Activated naive CD4-positive, alpha-beta T cell treated with anti-CD3 and anti-CD28 coated beads, Interleukin-2, amount 10 ng/mL, durations not matched to agents 7 days and 5 days (primary cell): ENCODE measurements around the gene GNG14.
A peak's percentile ranks its signal among the peaks of the same experiment; 100 is the strongest.
"Not testable (repeated sequence)": the region's sequence is repeated elsewhere in the genome, so short reads cannot be mapped to it uniquely, and the experiment has no call there.

Experiments used
- CTCF ChIA-PET: fragments of 350-600 bp; sonication (Branson Sonifier 250); formaldehyde crosslinking; loops from one replicate; lab custom pipeline; 2021; ENCODE audit warnings: antibody characterized with exemption; lab: Charles Lee
- DNase-seq: peaks from one replicate; pipeline ENCODE4 v3.0.0-alpha.2; 2020
- H3K27ac Mint-ChIP-seq: one replicate; pipeline ENCODE4 v1.8.0; 2021; ENCODE audit warnings: mild to moderate bottlenecking, moderate library complexity, mixed read lengths
- H3K27me3 Mint-ChIP-seq: one replicate; pipeline ENCODE4 v1.8.0; 2021; ENCODE audit warnings: mild to moderate bottlenecking, mixed read lengths
- H3K36me3 Mint-ChIP-seq: one replicate; pipeline ENCODE4 v1.8.0; 2021; ENCODE audit warnings: mixed read lengths
- H3K4me1 Mint-ChIP-seq: one replicate; pipeline ENCODE4 v1.8.0; 2021; ENCODE audit warnings: mixed read lengths
- H3K4me3 Mint-ChIP-seq: one replicate; pipeline ENCODE4 v1.8.0; 2021; ENCODE audit warnings: mild to moderate bottlenecking, moderate library complexity, mixed read lengths
- H3K9me3 Mint-ChIP-seq: one replicate; pipeline ENCODE4 v1.8.0; 2021; ENCODE audit warnings: mixed read lengths

Gene GNG14

DNA sequence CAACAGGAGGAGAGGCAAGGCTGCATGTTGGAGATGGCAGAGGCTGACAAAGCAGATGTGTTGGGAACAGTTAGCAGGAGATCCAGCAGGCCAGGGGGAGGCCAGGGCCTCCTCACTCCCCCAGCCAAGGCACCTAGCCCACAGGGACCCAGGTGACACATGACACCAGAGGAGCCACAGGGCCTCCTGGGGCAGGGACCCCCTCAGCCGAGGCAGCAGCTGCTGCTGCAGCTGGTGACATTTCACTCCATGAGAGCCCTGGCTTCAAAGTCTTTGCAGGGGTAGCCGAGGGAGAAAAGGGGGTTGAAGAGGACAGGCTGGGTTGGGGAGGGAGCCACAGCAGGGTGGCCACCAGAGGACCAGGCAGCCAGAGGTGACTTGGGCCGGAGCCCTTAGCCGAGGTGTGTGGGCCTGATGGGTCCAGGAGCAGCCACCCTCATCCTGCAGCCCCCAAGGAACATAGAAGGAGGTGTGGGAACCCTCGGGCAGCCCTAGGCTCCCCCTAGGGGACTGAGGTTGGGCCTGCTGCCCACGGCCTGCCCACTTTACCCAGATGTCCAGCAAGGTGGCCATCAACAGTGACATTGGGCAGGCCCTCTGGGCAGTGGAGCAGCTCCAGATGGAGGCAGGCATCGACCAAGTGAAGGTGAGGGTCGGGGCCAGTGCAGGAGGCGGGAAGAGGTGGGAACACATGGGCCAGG lies at the start of gene GNG14:
Gene GNG14, plus strand, starts transcription at position 503 of the 701 bp plus-strand sequence. Its CDS starts 51 bp downstream, at position 554.
- H3K27me3 Mint-ChIP-seq: no peaks in the 10 kb centered on the region
- no peak within 1 kb of the TSS for H3K27ac Mint-ChIP-seq
- H3K9me3 Mint-ChIP-seq: no peaks in the 10 kb centered on the region
- DNase-seq: no peak
- CTCF ChIA-PET: no interaction called here
- H3K36me3 Mint-ChIP-seq: no peaks in the 10 kb centered on the region
- H3K4me1 Mint-ChIP-seq: peaks cover 4% of the 10 kb centered on the region
- H3K4me3 Mint-ChIP-seq: no peak within 1 kb of the TSS

DNA sequence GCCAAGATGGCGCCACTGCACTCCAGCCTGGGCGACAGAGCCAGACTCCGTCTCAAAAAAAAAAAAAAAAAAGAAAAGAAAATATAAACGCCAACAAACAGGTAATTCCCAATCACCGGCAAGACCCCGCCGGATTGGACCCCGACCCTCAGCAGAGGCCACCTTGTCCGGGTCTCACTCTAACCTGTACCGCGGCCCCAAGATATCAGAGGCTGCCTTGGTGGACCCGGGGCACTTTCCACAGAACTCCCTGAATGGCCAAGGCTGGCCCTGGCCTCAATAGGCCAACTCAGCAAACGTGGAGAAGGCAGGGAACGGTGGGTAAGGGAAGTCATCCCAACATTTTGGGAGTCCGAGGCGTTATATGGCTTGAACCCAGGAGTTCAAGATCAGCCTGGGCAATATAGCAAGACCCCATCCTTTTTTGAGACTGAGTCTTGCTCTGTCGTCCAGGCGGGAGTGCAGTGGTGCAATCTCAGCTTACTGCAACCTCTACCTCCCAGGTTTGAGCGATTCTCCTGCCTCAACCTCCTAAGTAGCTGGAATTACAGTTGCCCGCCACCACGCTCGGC lies 49.1 kb upstream of the GNG14 start:
- peaks cover 28% of the 10 kb centered on the region for H3K4me1 Mint-ChIP-seq
- no peak overlapping the region for H3K4me3 Mint-ChIP-seq
- DNase-seq: no peak
- H3K9me3 Mint-ChIP-seq: no peaks in the 10 kb centered on the region
- CTCF ChIA-PET: interaction anchor here (0.8 kb wide), 1 partner anchor 25 kb away, joined by 3 read pairs; no protein-coding TSS in a partner anchor
- H3K27me3 Mint-ChIP-seq: peaks cover 4% of the 10 kb centered on the region
- H3K27ac Mint-ChIP-seq: no peak overlapping the region
- H3K36me3 Mint-ChIP-seq: peaks cover 21% of the 10 kb centered on the region

DNA sequence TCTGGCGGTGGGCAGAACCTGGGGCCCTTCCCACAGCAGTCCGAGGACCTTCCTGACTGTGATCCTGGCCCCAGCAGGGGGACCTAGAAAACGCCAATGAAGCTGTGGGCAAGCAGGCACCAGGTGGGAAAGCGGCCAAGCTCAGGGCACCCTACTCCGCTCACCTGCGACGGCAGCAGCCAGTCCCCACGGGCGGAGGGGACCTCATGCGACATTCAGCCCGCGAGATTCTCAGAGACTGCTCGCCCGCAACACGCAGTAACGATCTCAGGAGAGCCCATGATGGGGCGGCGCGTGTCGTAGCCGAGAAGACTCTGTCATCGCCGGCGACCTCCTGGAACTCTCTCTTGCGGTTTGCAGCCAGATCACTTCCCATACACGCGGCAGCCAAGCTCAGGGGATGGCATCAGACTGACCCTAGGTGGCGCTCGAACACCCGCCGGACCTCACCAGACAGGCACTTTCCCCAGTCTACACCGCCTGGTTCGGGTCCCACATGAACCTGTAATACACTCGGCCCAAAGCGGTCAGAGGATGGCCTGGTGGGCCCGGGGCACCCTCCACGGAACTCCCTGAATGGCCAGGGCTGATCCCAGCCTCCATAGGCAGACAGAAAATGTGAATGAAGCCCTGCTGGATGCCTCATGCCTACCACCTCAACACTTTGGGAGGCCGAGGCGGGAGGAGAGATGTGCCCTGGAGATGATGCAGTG lies 47.7 kb upstream of the GNG14 start:
- Mint-ChIP-seq H3K4me3 (peak overlapping the region; percentile 51), H3K9me3 (no peaks in the 10 kb centered on the region), H3K36me3 (peaks cover 17% of the 10 kb centered on the region), H3K27me3 (peaks cover 4% of the 10 kb centered on the region), H3K27ac (peak overlapping the region; percentile 72), H3K4me1 (peaks cover 24% of the 10 kb centered on the region)
- CTCF ChIA-PET: interaction anchor here (0.7 to 1.8 kb wide), 11 partner anchors 10 to 77 kb away, joined by 3 to 6 read pairs (median 3); partner anchors contain the start of genes MAN2B1, WDR83, ZNF490 and ZNF791
- peak; percentile 90 for DNase-seq

DNA sequence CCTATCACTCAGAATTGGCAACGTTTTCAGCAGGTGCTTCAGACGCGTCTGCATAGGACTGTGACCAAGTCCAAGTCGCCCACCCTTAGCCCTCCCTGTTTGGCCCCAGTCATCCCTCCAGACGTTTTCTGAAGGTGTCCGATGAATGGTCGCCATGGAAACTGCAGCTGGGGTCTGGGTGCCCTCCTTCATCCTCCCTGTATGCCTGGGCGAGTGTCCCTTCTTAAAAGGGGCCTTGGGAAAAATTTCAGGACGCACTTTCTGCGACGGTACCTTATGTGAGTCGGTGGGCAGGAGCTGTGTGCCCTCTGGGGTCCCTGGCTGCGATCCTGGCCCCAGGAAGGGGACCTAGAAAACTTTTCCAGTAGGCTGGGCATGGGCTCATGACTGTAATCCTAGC lies 46.3 kb upstream of the GNG14 start:
- DNase-seq: no peak
- Mint-ChIP-seq H3K4me3 (no peak overlapping the region), H3K9me3 (no peaks in the 10 kb centered on the region), H3K27me3 (peaks cover 4% of the 10 kb centered on the region), H3K4me1 (peaks cover 18% of the 10 kb centered on the region), H3K27ac (no peak overlapping the region), H3K36me3 (peaks cover 18% of the 10 kb centered on the region)
- CTCF ChIA-PET: no interaction called here

DNA sequence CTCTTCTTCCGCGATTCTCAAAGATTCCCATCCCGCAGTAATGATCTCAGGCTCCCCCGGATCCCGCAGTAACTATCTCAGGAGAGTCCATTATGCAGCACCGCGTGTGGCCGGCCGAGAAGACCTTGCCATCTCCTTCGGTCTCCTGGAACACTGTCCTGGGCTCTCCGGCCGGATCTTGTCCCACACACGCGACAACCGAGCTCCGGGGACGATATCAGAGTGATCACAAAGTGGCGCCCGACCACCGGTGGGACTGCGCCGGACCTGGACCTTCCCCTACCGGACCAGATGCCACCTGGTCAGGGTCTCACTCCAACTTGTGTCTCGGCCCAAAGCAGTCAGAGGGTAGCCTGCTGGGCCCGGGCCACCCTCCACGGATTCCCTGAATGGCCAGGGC lies 45.3 kb upstream of the GNG14 start:
- H3K9me3 Mint-ChIP-seq: no peaks in the 10 kb centered on the region
- no peak overlapping the region for H3K4me3 Mint-ChIP-seq
- no peak overlapping the region for H3K27ac Mint-ChIP-seq
- H3K36me3 Mint-ChIP-seq: peaks cover 17% of the 10 kb centered on the region
- CTCF ChIA-PET: interaction anchor here (0.7 kb wide), 1 partner anchor 79 kb away, joined by 3 read pairs; no protein-coding TSS in a partner anchor
- H3K4me1 Mint-ChIP-seq: peaks cover 20% of the 10 kb centered on the region
- no peak for DNase-seq
- H3K27me3 Mint-ChIP-seq: peaks cover 4% of the 10 kb centered on the region

DNA sequence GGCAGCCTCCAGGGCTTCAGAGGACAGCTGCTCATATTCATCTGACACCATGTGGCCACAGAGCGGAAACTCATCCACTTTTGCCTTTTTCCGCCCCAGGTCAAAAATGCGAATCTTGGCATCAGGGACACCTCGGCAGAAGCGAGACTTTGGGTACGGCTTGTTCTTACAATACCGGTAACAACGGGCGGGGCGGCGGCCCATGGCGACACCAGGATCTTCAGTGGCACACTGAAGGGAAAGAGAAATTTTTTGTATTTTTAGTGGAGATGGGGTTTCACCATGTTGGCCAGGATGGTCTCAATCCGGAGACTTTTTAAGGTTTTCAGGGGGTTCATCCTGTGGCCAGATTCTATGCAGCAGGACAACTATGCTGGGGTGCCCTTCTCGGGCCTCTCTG lies 44.1 kb upstream of the GNG14 start:
- H3K36me3 Mint-ChIP-seq: peaks cover 22% of the 10 kb centered on the region

DNA sequence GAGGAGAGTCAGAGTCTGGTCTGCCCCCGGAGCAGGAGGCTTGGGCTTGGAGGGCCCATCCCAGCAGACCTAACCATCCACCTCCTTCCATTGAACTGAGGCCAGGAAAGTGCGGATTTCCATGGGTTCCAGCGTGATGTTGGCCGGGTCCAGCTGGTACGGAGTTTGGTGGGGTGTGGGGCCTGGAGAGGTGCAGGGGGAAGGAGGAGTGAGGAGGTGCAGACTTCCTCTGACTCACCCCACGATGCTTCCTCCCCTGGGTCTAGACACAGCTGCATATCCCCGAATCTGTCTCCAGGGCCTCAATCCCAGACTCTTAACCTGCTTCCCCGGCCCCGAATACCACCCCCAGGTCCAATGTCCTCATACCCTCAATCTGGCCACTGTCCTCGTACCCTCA lies 41.2 kb upstream of the GNG14 start:
- Mint-ChIP-seq H3K27me3 (no peaks in the 10 kb centered on the region), H3K4me1 (peaks cover 8% of the 10 kb centered on the region), H3K4me3 (no peak overlapping the region), H3K36me3 (peaks cover 34% of the 10 kb centered on the region), H3K27ac (peak overlapping the region; percentile 28), H3K9me3 (no peaks in the 10 kb centered on the region)
- DNase-seq: no peak
- CTCF ChIA-PET: no interaction called here

More for the DNA sequence above, 44.1 kb upstream of the GNG14 start:
- DNase-seq, H3K4me3 Mint-ChIP-seq, H3K27me3 Mint-ChIP-seq, CTCF ChIA-PET, H3K27ac Mint-ChIP-seq, H3K9me3 Mint-ChIP-seq: not testable (repeated sequence)
- H3K4me1 Mint-ChIP-seq: peaks cover 23% of the 10 kb centered on the region

DNA sequence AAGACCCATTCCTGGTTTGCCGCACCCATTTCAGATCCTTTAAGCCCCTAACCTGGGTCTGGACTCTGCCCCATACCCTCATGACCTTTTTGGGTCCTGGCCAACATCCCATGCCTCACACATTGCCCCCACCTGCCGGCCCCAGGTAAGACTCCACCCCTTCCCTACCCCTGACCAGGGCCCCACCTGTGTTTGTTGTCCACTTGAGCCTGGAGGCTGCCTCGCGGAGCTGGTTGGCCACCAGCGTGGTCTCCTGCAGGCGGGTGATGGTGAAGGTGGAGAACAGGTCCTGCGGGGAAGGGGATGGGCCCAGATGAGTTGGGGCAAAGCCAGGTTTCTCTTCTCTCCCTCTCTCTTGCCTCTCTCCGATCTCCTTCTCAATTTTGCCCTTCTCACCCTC lies 40.8 kb upstream of the GNG14 start:
- H3K4me3 Mint-ChIP-seq: no peak overlapping the region
- peaks cover 8% of the 10 kb centered on the region for H3K4me1 Mint-ChIP-seq
- CTCF ChIA-PET: no interaction called here
- peaks cover 39% of the 10 kb centered on the region for H3K36me3 Mint-ChIP-seq
- no peak for DNase-seq
- no peaks in the 10 kb centered on the region for H3K9me3 Mint-ChIP-seq
- no peaks in the 10 kb centered on the region for H3K27me3 Mint-ChIP-seq
- peak overlapping the region; percentile 28 for H3K27ac Mint-ChIP-seq

DNA sequence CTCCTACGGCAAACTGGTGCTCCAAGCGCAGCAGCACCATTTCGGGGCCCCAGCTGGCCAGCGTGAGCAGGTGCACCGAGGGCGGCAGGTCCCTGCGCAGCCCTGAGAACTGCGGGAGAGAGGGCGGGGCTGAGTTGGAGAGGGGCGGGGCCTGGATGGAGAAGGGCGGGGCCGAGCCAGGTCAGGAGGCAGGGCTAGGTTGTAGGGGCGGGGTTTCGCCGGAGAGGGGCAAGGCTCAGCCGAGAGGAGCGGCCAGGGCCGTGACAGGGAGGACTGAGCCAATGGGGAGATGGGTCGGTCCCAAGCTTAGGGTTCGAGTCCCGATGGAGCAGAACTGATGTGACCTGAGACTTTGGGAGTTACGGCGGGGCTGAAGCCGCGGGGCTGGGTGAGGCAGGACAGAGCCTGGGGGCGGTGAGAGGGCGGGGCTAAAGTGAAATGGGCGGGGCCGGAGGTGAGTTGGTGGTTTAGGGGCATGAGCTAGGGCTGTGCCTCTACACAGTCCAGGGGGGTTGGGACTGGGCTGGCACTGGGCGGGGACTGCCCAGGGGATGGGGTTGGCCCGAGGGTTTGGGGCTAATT lies 40.2 kb upstream of the GNG14 start:
- Mint-ChIP-seq H3K4me1 (peaks cover 8% of the 10 kb centered on the region), H3K27ac (no peak overlapping the region), H3K4me3 (no peak overlapping the region), H3K27me3 (no peaks in the 10 kb centered on the region), H3K9me3 (no peaks in the 10 kb centered on the region), H3K36me3 (peaks cover 41% of the 10 kb centered on the region)
- no peak for DNase-seq
- CTCF ChIA-PET: no interaction called here

DNA sequence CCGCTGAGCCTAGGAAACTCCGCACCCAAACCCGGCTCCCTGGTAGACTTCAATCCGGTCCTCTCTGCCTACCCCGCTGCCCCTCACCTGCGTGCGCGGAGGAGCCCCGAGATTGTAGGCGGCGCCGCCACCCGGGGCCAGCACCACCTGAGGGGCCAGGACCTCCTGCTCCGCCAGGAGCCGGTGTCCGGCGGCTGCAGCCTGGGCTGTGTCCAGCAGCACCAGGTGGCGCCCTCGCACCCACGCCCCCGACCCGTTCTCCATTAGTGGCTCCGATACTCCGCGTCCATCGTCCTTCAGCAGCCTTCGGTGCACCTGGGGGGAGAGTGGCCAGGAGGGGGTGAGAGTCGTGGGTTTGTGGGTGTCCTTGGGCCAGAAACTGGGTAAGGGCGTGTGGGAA lies 39.7 kb upstream of the GNG14 start:
- Mint-ChIP-seq H3K36me3 (peaks cover 41% of the 10 kb centered on the region), H3K9me3 (no peaks in the 10 kb centered on the region), H3K27ac (no peak overlapping the region), H3K4me1 (peaks cover 8% of the 10 kb centered on the region), H3K4me3 (no peak overlapping the region), H3K27me3 (no peaks in the 10 kb centered on the region)
- CTCF ChIA-PET: no interaction called here
- no peak for DNase-seq

DNA sequence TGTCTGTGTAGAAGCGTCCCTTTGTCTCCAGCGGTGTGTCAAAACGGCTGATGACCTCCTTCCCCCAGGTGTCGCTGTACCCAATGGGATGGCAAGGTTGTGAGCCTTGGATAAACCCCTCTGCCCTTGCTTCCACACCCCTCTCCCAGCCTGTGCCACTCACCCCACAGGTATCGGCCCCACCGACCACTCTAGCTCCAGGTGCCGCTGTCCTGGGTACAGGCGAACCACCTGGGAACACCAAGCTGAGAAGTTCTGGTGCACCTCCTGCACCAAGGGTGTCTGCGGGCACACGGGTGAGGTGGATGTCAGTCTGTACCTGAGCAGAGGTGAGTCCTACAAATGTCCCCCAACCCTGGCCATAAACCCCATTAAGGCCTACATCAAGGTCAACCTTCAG lies 37.9 kb upstream of the GNG14 start:
- Mint-ChIP-seq H3K4me1 (peaks cover 8% of the 10 kb centered on the region), H3K27ac (no peak overlapping the region), H3K9me3 (no peaks in the 10 kb centered on the region), H3K4me3 (no peak overlapping the region), H3K27me3 (no peaks in the 10 kb centered on the region), H3K36me3 (peaks cover 39% of the 10 kb centered on the region)
- no peak for DNase-seq
- CTCF ChIA-PET: interaction anchor here (1.1 kb wide), 1 partner anchor 10 kb away, joined by 3 read pairs; no protein-coding TSS in a partner anchor

DNA sequence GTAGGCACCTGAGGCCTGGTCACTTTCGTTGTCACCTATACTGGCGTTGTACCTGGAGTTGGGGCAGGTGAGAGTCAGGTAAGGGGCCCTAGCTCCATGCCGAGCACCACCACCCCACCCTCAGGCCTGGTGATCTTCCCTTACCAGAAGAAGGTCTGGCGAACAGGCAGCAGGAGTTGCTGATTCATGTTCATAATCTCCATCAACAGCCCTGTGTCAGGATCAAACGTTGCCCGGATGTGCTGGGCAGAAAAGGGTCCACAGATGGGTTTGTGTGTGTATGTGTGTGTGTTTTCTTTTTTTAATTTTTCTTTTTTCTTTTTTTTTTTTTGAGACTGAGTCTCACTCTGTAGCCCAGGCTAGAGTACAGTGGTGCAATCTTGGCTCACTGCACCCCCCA lies 35.6 kb upstream of the GNG14 start:
- Mint-ChIP-seq H3K9me3 (no peaks in the 10 kb centered on the region), H3K4me3 (no peak overlapping the region), H3K4me1 (peaks cover 3% of the 10 kb centered on the region), H3K36me3 (peaks cover 54% of the 10 kb centered on the region), H3K27me3 (no peaks in the 10 kb centered on the region), H3K27ac (no peak overlapping the region)
- CTCF ChIA-PET: interaction anchor here (1.6 kb wide), 1 partner anchor 12 kb away, joined by 6 read pairs; no protein-coding TSS in a partner anchor
- DNase-seq: no peak

DNA sequence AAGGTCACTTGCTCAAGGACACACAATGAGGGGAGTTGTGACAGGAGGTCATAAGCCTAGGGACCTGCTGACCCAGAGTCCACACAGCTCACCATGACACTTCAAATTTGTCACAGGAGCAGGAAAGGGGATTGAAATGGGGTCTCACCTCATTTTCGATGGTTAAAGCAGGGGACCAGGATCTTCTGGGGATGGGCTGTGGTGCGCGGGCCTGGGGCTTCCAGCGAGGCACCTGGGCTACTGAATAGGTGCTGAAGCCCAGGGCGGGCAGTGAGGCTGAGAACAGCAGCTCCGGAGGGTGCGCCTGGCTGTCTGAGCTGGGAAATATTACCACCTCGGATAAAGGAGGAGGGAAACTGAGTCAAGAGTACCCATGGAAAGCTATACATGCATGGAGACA lies 32.3 kb upstream of the GNG14 start:
- H3K27me3 Mint-ChIP-seq: no peaks in the 10 kb centered on the region
- DNase-seq: no peak
- H3K27ac Mint-ChIP-seq: no peak overlapping the region
- CTCF ChIA-PET: interaction anchor here (0.9 kb wide), 1 partner anchor 21 kb away, joined by 3 read pairs; no protein-coding TSS in a partner anchor
- H3K36me3 Mint-ChIP-seq: peaks cover 54% of the 10 kb centered on the region
- no peak overlapping the region for H3K4me3 Mint-ChIP-seq
- H3K4me1 Mint-ChIP-seq: no peaks in the 10 kb centered on the region
- H3K9me3 Mint-ChIP-seq: no peaks in the 10 kb centered on the region

DNA sequence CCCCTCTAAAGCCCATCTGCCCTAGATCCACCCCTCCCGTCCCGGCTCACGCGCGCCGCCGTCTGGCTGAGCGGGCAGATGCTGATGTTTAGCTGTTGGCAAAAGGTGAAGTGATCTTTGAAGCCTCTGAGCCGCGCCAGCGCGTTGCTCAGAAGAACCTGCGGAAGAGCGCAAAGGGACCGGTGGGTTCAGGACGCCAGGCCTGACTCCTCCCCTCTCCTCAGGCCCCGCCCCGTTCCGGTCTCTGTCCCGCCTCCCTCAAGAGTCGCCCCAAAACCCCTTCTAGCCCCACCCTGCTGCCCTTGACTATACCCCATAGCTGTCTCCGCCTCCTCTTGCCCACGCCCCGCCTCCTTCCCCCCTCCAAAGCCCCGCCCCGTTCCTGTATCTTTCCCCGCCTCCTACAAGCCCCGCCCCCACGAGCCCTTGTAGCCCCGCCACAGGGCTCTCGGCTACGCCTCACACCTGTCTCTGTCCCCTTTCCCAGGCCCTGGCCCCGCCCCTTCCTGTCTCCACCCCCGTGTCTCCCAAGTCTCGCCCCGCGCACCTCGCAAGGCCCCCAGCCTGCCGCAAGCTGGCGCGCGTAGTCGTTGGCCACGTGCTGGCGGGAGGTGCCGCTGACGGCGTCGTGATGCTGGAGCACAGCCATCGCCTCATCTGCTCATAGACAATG lies 30.8 kb upstream of the GNG14 start:
- CTCF ChIA-PET: no interaction called here
- DNase-seq: no peak
- peaks cover 51% of the 10 kb centered on the region for H3K36me3 Mint-ChIP-seq
- no peaks in the 10 kb centered on the region for H3K9me3 Mint-ChIP-seq
- H3K27me3 Mint-ChIP-seq: no peaks in the 10 kb centered on the region
- no peaks in the 10 kb centered on the region for H3K4me1 Mint-ChIP-seq
- no peak overlapping the region for H3K27ac Mint-ChIP-seq
- H3K4me3 Mint-ChIP-seq: no peak overlapping the region
